Peyer's patch (tissue), 4 donors: Measurements from ENCODE around the gene AQP3.

Source experiments
- POLR2A ChIP-seq, 2 donors: fragments of 450-650 bp; IDR thresholded peaks; one replicate each; pipeline ENCODE4 v1.5.1; 2017; ENCODE audit warnings: antibody characterized with exemption in 2 of 2, mild to moderate bottlenecking in 2 of 2, moderate library complexity in 2 of 2
- TF ChIP-seq, protein P1 (sequence below), 6 experiments: fragments of 450-650 bp in 4 of 6; fragments of 200-600 bp in 2 of 6; sonication (generic) in 1 of 6; IDR thresholded peaks; one replicate each; pipeline ENCODE4 v1.5.1; 2017 to 2019; ENCODE audit warnings: antibody characterized with exemption in 6 of 6, mild to moderate bottlenecking in 3 of 6, moderate library complexity in 1 of 6

GRCh38 chr9:33431420-33431819 is 16.0 kb downstream of the AQP3 start:
- TF ChIP-seq, protein P1, sequence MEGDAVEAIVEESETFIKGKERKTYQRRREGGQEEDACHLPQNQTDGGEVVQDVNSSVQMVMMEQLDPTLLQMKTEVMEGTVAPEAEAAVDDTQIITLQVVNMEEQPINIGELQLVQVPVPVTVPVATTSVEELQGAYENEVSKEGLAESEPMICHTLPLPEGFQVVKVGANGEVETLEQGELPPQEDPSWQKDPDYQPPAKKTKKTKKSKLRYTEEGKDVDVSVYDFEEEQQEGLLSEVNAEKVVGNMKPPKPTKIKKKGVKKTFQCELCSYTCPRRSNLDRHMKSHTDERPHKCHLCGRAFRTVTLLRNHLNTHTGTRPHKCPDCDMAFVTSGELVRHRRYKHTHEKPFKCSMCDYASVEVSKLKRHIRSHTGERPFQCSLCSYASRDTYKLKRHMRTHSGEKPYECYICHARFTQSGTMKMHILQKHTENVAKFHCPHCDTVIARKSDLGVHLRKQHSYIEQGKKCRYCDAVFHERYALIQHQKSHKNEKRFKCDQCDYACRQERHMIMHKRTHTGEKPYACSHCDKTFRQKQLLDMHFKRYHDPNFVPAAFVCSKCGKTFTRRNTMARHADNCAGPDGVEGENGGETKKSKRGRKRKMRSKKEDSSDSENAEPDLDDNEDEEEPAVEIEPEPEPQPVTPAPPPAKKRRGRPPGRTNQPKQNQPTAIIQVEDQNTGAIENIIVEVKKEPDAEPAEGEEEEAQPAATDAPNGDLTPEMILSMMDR (IDR thresholded peaks at IDR 0.05) = no peak
- no peak for TF ChIP-seq POLR2A (IDR thresholded peaks at IDR 0.05)
